H9 (cell line): Measurements from ENCODE around the gene PPFIBP2. TPM values are rescaled to one million over a fixed set of nuclear protein-coding genes. Genes with fewer than 3 reads are reported as not detected.

Source experiments
- DNase-seq: peaks from one replicate; pipeline ENCODE4 v3.0.0-alpha.2; 2017
- H2AFZ ChIP-seq: one replicate; pipeline ENCODE4 v1.6.1; 2013; ENCODE audit warnings: mild to moderate bottlenecking, low read length, control low read depth, moderate library complexity
- H2AK5ac ChIP-seq: 2 replicates; pipeline ENCODE4 v1.6.1; 2013; ENCODE audit warnings: low read length, control low read depth, mixed read lengths; ENCODE audit not compliant: insufficient read length
- H2BK120ac ChIP-seq: one replicate; pipeline ENCODE4 v1.6.1; 2013; ENCODE audit warnings: low read depth, mild to moderate bottlenecking, low read length, control low read depth, inconsistent platforms; ENCODE audit not compliant: poor library complexity, severe bottlenecking
- H2BK12ac ChIP-seq: 2 replicates; pipeline ENCODE4 v1.6.1; 2013; ENCODE audit warnings: low read length, control low read depth, mixed read lengths, low read depth; ENCODE audit not compliant: insufficient read length
- H2BK15ac ChIP-seq: 2 replicates; pipeline ENCODE4 v1.6.1; 2013; ENCODE audit warnings: low read depth, low read length, control low read depth
- H2BK20ac ChIP-seq: one replicate; pipeline ENCODE4 v1.6.1; 2013; ENCODE audit warnings: low read depth, mild to moderate bottlenecking, low read length, control low read depth, inconsistent platforms; ENCODE audit not compliant: poor library complexity, severe bottlenecking
- H2BK5ac ChIP-seq: 2 replicates; pipeline ENCODE4 v1.6.1; 2013; ENCODE audit warnings: low read length, control low read depth, mixed read lengths; ENCODE audit not compliant: insufficient read length
- H3K14ac ChIP-seq: 2 replicates; pipeline ENCODE4 v1.6.1; 2013; ENCODE audit warnings: low read length, control low read depth; ENCODE audit not compliant: insufficient read depth
- H3K18ac ChIP-seq: 2 replicates; pipeline ENCODE4 v1.6.1; 2013; ENCODE audit warnings: low read depth, mild to moderate bottlenecking, mixed read lengths, low read length, control low read depth; ENCODE audit not compliant: insufficient read length
- H3K23ac ChIP-seq: 2 replicates; pipeline ENCODE4 v1.6.1; 2013; ENCODE audit warnings: low read length, control low read depth, mixed read lengths, low read depth; ENCODE audit not compliant: insufficient read length
- H3K23me2 ChIP-seq: 2 replicates; pipeline ENCODE4 v1.6.1; 2013; ENCODE audit warnings: low read depth, mild to moderate bottlenecking, mixed read lengths, low read length, control low read depth; ENCODE audit not compliant: insufficient read length, poor library complexity, severe bottlenecking
- H3K27ac ChIP-seq: 2 replicates; pipeline ENCODE4 v1.5.1; 2013; ENCODE audit warnings: low read length, control low read depth, mixed read lengths, low read depth; ENCODE audit not compliant: insufficient read length
- H3K27me3 ChIP-seq: 2 replicates; pipeline ENCODE4 v1.6.1; 2013; ENCODE audit warnings: low read length, control low read depth, inconsistent platforms; ENCODE audit not compliant: insufficient read depth
- H3K4ac ChIP-seq: 2 replicates; pipeline ENCODE4 v1.6.1; 2013; ENCODE audit warnings: low read depth, mild to moderate bottlenecking, control low read depth, inconsistent platforms, low read length, moderate library complexity
- H3K4me1 ChIP-seq: 2 replicates; pipeline ENCODE4 v1.6.1; 2013; ENCODE audit warnings: low read length, control low read depth, inconsistent platforms; ENCODE audit not compliant: insufficient read depth
- H3K4me2 ChIP-seq: 2 replicates; pipeline ENCODE4 v1.6.1; 2013; ENCODE audit warnings: low read length, control low read depth, mixed read lengths; ENCODE audit not compliant: insufficient read length, insufficient read depth
- H3K56ac ChIP-seq: 2 replicates; pipeline ENCODE4 v1.6.1; 2013; ENCODE audit warnings: low read depth, mild to moderate bottlenecking, mixed read lengths, low read length, control low read depth; ENCODE audit not compliant: insufficient read length
- H3K79me1 ChIP-seq: 2 replicates; pipeline ENCODE4 v1.6.1; 2013; ENCODE audit warnings: low read depth, mild to moderate bottlenecking, moderate library complexity, low read length, control low read depth, inconsistent platforms; ENCODE audit not compliant: insufficient read depth, poor library complexity, severe bottlenecking
- H3K79me2 ChIP-seq: 2 replicates; pipeline ENCODE4 v1.6.1; 2013; ENCODE audit warnings: low read length, control low read depth, inconsistent platforms; ENCODE audit not compliant: insufficient read depth
- H3K9ac ChIP-seq: 2 replicates; pipeline ENCODE4 v1.6.1; 2013; ENCODE audit warnings: low read length, control low read depth, mixed read lengths; ENCODE audit not compliant: insufficient read length; ENCODE audit errors: extremely low read depth
- H3K9me3 ChIP-seq: one replicate; pipeline ENCODE4 v1.6.1; 2013; ENCODE audit warnings: low read depth, low read length, inconsistent platforms; ENCODE audit not compliant: control insufficient read depth
- H3T11ph ChIP-seq: one replicate; pipeline ENCODE4 v1.6.1; 2013; ENCODE audit warnings: mild to moderate bottlenecking, low read length, control low read depth, inconsistent platforms
- H4K20me1 ChIP-seq: one replicate; pipeline ENCODE4 v1.6.1; 2013; ENCODE audit not compliant: control insufficient read depth, insufficient read length, insufficient read depth
- H4K5ac ChIP-seq: 2 replicates; pipeline ENCODE4 v1.6.1; 2013; ENCODE audit warnings: low read depth, mild to moderate bottlenecking, mixed read lengths, low read length, control low read depth; ENCODE audit not compliant: insufficient read length
- H4K8ac ChIP-seq: replicated peaks from 2 replicates; pipeline ENCODE4 v1.6.1; 2013; ENCODE audit warnings: low read length, control low read depth, mixed read lengths, low read depth; ENCODE audit not compliant: insufficient read length
- H4K91ac ChIP-seq: 2 replicates; pipeline ENCODE4 v1.6.1; 2013; ENCODE audit warnings: low read depth, mild to moderate bottlenecking, moderate library complexity, mixed read lengths, low read length, control low read depth; ENCODE audit not compliant: insufficient read length
- H3K27ac Mint-ChIP-seq, 3 experiments: 2 replicates in 2 of 3; 3 replicates in 1 of 3; pipeline ENCODE4 v1.8.0; 2020 to 2021; ENCODE audit warnings: mixed read lengths in 3 of 3, mild to moderate bottlenecking in 1 of 3, moderate library complexity in 1 of 3
- H3K27me3 Mint-ChIP-seq: 2 replicates; pipeline ENCODE4 v1.8.0; 2021; ENCODE audit warnings: low read depth, mild to moderate bottlenecking, moderate library complexity, mixed read lengths
- H3K36me3 Mint-ChIP-seq, 3 experiments: 2 replicates in 2 of 3; 3 replicates in 1 of 3; pipeline ENCODE4 v1.8.0; 2020 to 2021; ENCODE audit warnings: low read depth in 3 of 3, mixed read lengths in 3 of 3; ENCODE audit not compliant: insufficient read depth in 1 of 3
- H3K4me1 Mint-ChIP-seq, 2 experiments: 2 replicates each; pipeline ENCODE4 v1.8.0; 2020; ENCODE audit warnings: mixed read lengths in 2 of 2
- H3K4me3 Mint-ChIP-seq, 2 experiments: 2 replicates in 1 of 2; 3 replicates in 1 of 2; pipeline ENCODE4 v1.8.0; 2020 to 2021; ENCODE audit warnings: mild to moderate bottlenecking in 2 of 2, mixed read lengths in 2 of 2, moderate library complexity in 1 of 2
- H3K9me3 Mint-ChIP-seq, 2 experiments: 2 replicates in 1 of 2; 3 replicates in 1 of 2; pipeline ENCODE4 v1.8.0; 2020; ENCODE audit warnings: mild to moderate bottlenecking in 2 of 2, mixed read lengths in 2 of 2, moderate library complexity in 1 of 2
- CTCF ChIP-seq: fragments of 200-600 bp; sonication (generic); conservative IDR thresholded peaks from 3 replicates; pipeline ENCODE4 v1.8.0; 2021; ENCODE audit warnings: antibody characterized with exemption, mild to moderate bottlenecking
- WGBS: extraction: QIAGEN DNeasy Blood & Tissue Kit; methylation state at CpG from one replicate; pipeline ENCODE4 v1.1.7; 2013; ENCODE audit warnings: missing lambda C conversion rate, low lambda C conversion rate, mixed read lengths; ENCODE audit not compliant: insufficient read length; ENCODE audit errors: extremely low coverage; 5-methylcytosine and 5-hydroxymethylcytosine counted together
- total RNA-seq: library from RNA; stranded (reverse); gene quantifications from 2 replicates; pipeline ENCODE4 v1.2.1, GENCODE V29; 2021

PPFIBP2 gene
- total RNA-seq, 1 experiment from 2014 or later: 8.3 TPM

GRCh38 chr11:7617032-7617431 lies 103.2 kb downstream of the PPFIBP2 start:
- Histone ChIP-seq H2BK12ac (no peak overlapping the region), H3K27me3 (no peaks in the 10 kb centered on the region), H3K4me1 (peaks cover 15% of the 10 kb centered on the region; the same call in 1 of the 2 replicates), H3K79me2 (no peaks in the 10 kb centered on the region), H3K27ac (no peak overlapping the region), H3K18ac (no peak overlapping the region), H3K9ac (no peak overlapping the region), H3K14ac (no peak overlapping the region), H3K23me2 (no peaks in the 10 kb centered on the region), H4K91ac (no peak overlapping the region), H3K23ac (no peak overlapping the region), H3T11ph (no peak overlapping the region), H2AFZ (no peak overlapping the region), H4K20me1 (no peaks in the 10 kb centered on the region), H2AK5ac (no peak overlapping the region), H4K5ac (no peak overlapping the region), H2BK120ac (no peak overlapping the region), H3K4me2 (no peak overlapping the region), H3K79me1 (no peaks in the 10 kb centered on the region), H3K56ac (no peak overlapping the region), H2BK20ac (no peak overlapping the region), H2BK15ac (no peak overlapping the region), H3K4ac (no peak overlapping the region), H2BK5ac (no peak overlapping the region), H3K9me3 (no peaks in the 10 kb centered on the region), H4K8ac (no peak overlapping the region)
- no peak for DNase-seq
- H3K9me3 Mint-ChIP-seq: no peaks in the 10 kb centered on the region; a peak in 1 of 5 replicates
- H3K4me3 Mint-ChIP-seq: no peak overlapping the region
- no peak for TF ChIP-seq CTCF
- H3K27me3 Mint-ChIP-seq: no peaks in the 10 kb centered on the region; the same call in 1 of the 2 replicates
- peak overlapping the region in 2 of 3 experiments; percentile 19 to 44; a peak in 1 of 7 replicates for H3K27ac Mint-ChIP-seq
- peaks cover 34 to 45% of the 10 kb centered on the region in 2 experiments for H3K4me1 Mint-ChIP-seq
- no CpG with 5 or more reads among the region's 8 CpGs for WGBS
- peaks cover 0 to 8% (median 0%) of the 10 kb centered on the region in 3 experiments; a peak in 1 of 7 replicates for H3K36me3 Mint-ChIP-seq
